Trophoblast cell (in vitro differentiated cells and primary cell): ENCODE results near the gene BEND6.

Experiments used
- DNase-seq, 2 donors: peaks; one replicate each; pipeline ENCODE4 v3.0.0-alpha.2; 2016
- H2AFZ ChIP-seq: 2 replicates; pipeline ENCODE4 v1.6.1; 2013; ENCODE audit warnings: low read length, moderate library complexity, mild to moderate bottlenecking; ENCODE audit not compliant: insufficient read depth, poor library complexity
- H2AK5ac ChIP-seq: 2 replicates; pipeline ENCODE4 v1.6.1; 2013; ENCODE audit warnings: mild to moderate bottlenecking, low read length
- H2BK120ac ChIP-seq: 2 replicates; pipeline ENCODE4 v1.6.1; 2013; ENCODE audit warnings: low read length, mild to moderate bottlenecking, moderate library complexity; ENCODE audit not compliant: insufficient read depth, poor library complexity
- H2BK12ac ChIP-seq: 2 replicates; pipeline ENCODE4 v1.6.1; 2013; ENCODE audit warnings: mild to moderate bottlenecking, low read length, moderate library complexity
- H2BK5ac ChIP-seq: 2 replicates; pipeline ENCODE4 v1.6.1; 2013; ENCODE audit warnings: low read length, low read depth, moderate library complexity, mild to moderate bottlenecking; ENCODE audit not compliant: poor library complexity
- H3K14ac ChIP-seq: 2 replicates; pipeline ENCODE4 v1.6.1; 2013; ENCODE audit warnings: mild to moderate bottlenecking, low read length
- H3K18ac ChIP-seq: 2 replicates; pipeline ENCODE4 v1.6.1; 2013; ENCODE audit warnings: mild to moderate bottlenecking, low read length
- H3K23ac ChIP-seq: 2 replicates; pipeline ENCODE4 v1.6.1; 2013; ENCODE audit warnings: low read length
- H3K27ac ChIP-seq: 2 replicates; pipeline ENCODE4 v1.5.1; 2013; ENCODE audit warnings: low read depth, mild to moderate bottlenecking, inconsistent platforms, low read length, moderate library complexity
- H3K27me3 ChIP-seq: 2 replicates; pipeline ENCODE4 v1.6.1; 2013; ENCODE audit warnings: inconsistent platforms, mild to moderate bottlenecking, low read length, moderate library complexity; ENCODE audit not compliant: insufficient read depth
- H3K36me3 ChIP-seq, 2 experiments: 1 replicate in 1 of 2; 2 replicates in 1 of 2; pipeline ENCODE4 v1.6.1; 2013; ENCODE audit warnings: low read length in 2 of 2, mild to moderate bottlenecking in 2 of 2, moderate library complexity in 1 of 2; ENCODE audit not compliant: insufficient read depth in 2 of 2, control insufficient read depth in 1 of 2
- H3K4ac ChIP-seq: 2 replicates; pipeline ENCODE4 v1.6.1; 2013; ENCODE audit warnings: low read depth, mild to moderate bottlenecking, low read length, moderate library complexity
- H3K4me1 ChIP-seq, 2 experiments: 1 replicate in 1 of 2; 2 replicates in 1 of 2; pipeline ENCODE4 v1.6.1; 2013; ENCODE audit warnings: low read length in 2 of 2, mild to moderate bottlenecking in 2 of 2, moderate library complexity in 1 of 2; ENCODE audit not compliant: insufficient read depth in 2 of 2, control insufficient read depth in 1 of 2
- H3K4me2 ChIP-seq: 2 replicates; pipeline ENCODE4 v1.6.1; 2013; ENCODE audit warnings: inconsistent platforms, mild to moderate bottlenecking, low read length, moderate library complexity
- H3K4me3 ChIP-seq: 2 replicates; pipeline ENCODE4 v1.5.1; 2013; ENCODE audit warnings: mild to moderate bottlenecking, low read depth, low read length, inconsistent platforms
- H3K79me1 ChIP-seq: one replicate; pipeline ENCODE4 v1.6.1; 2013; ENCODE audit warnings: low read length
- H3K79me2 ChIP-seq: 2 replicates; pipeline ENCODE4 v1.6.1; 2013; ENCODE audit warnings: low read length, mild to moderate bottlenecking; ENCODE audit not compliant: control insufficient read depth, insufficient read depth, poor library complexity
- H3K9ac ChIP-seq: 2 replicates; pipeline ENCODE4 v1.6.1; 2013; ENCODE audit warnings: mild to moderate bottlenecking, low read length
- H3K9me3 ChIP-seq: 2 replicates; pipeline ENCODE4 v1.6.1; 2013; ENCODE audit warnings: low read depth, mild to moderate bottlenecking, control low read depth, inconsistent platforms, low read length; ENCODE audit not compliant: insufficient read depth
- H4K12ac ChIP-seq: 2 replicates; pipeline ENCODE4 v1.6.1; 2013; ENCODE audit warnings: low read depth, mild to moderate bottlenecking, low read length, moderate library complexity
- H4K8ac ChIP-seq: 2 replicates; pipeline ENCODE4 v1.6.1; 2013; ENCODE audit warnings: low read depth, mild to moderate bottlenecking, low read length, moderate library complexity
- H4K91ac ChIP-seq: one replicate; pipeline ENCODE4 v1.6.1; 2013; ENCODE audit warnings: low read depth, mild to moderate bottlenecking, low read length, moderate library complexity
- WGBS: extraction: QIAGEN DNeasy Blood & Tissue Kit; methylation state at CpG from one replicate; pipeline ENCODE4 v1.1.7; 2013; ENCODE audit warnings: missing lambda C conversion rate; ENCODE audit not compliant: insufficient read length, insufficient coverage; ENCODE audit errors: extremely low coverage; 5-methylcytosine and 5-hydroxymethylcytosine counted together

Gene BEND6

GRCh38 chr6:56911847-56912246 is 43.1 kb upstream of the BEND6 start:
- H3K4ac ChIP-seq, result no peak overlapping the region

GRCh38 chr6:56913285-56914074 is 41.4 kb upstream of the BEND6 start:
- H3K4me3 ChIP-seq, result no peak overlapping the region
- H3K27me3 ChIP-seq, result no peaks in the 10 kb centered on the region
- H3K18ac ChIP-seq, result no peak overlapping the region
- H3K23ac ChIP-seq, result no peak overlapping the region
- no peaks in the 10 kb centered on the region for H3K36me3 ChIP-seq
- peaks cover 19% of the 10 kb centered on the region for H3K79me1 ChIP-seq
- no peak overlapping the region for H4K91ac ChIP-seq
- H4K12ac ChIP-seq, result no peak overlapping the region
- H3K4me1 ChIP-seq, result peaks cover 8 to 21% of the 10 kb centered on the region in 2 experiments
- H3K14ac ChIP-seq, result no peak overlapping the region
- WGBS, result no CpG with 5 or more reads among the region's 3 CpGs
- H2BK12ac ChIP-seq, result no peak overlapping the region
- no peak overlapping the region for H3K9ac ChIP-seq
- DNase-seq, result no peak
- H3K27ac ChIP-seq, result no peak overlapping the region
- H3K4me2 ChIP-seq, result no peak overlapping the region
- no peak overlapping the region for H4K8ac ChIP-seq
- H3K79me2 ChIP-seq, result no peaks in the 10 kb centered on the region
- H2BK5ac ChIP-seq, result no peak overlapping the region
- H3K9me3 ChIP-seq, result no peaks in the 10 kb centered on the region
- no peak overlapping the region for H2AK5ac ChIP-seq
- no peak overlapping the region for H3K4ac ChIP-seq
- H2BK120ac ChIP-seq, result no peak overlapping the region
- H2AFZ ChIP-seq, result no peak overlapping the region

More at GRCh38 chr6:56911847-56912246, 43.1 kb upstream of the BEND6 start:
- H2BK12ac ChIP-seq, result no peak overlapping the region
- H3K36me3 ChIP-seq, result no peaks in the 10 kb centered on the region
- H3K4me1 ChIP-seq, result peaks cover 10 to 20% of the 10 kb centered on the region in 2 experiments
- H3K79me1 ChIP-seq, result peaks cover 19% of the 10 kb centered on the region
- WGBS, result no CpG with 5 or more reads among the region's 1 CpG
- H3K79me2 ChIP-seq, result no peaks in the 10 kb centered on the region
- H4K8ac ChIP-seq, result no peak overlapping the region
- no peak overlapping the region for H3K4me2 ChIP-seq
- no peak overlapping the region for H3K9ac ChIP-seq
- no peak overlapping the region for H3K18ac ChIP-seq
- no peak overlapping the region for H2AFZ ChIP-seq
- no peak overlapping the region for H4K12ac ChIP-seq
- H3K27me3 ChIP-seq, result no peaks in the 10 kb centered on the region
- no peak overlapping the region for H2BK120ac ChIP-seq
- H3K9me3 ChIP-seq, result no peaks in the 10 kb centered on the region
- no peak overlapping the region for H3K23ac ChIP-seq
- no peak overlapping the region for H3K14ac ChIP-seq
- H4K91ac ChIP-seq, result no peak overlapping the region
- peak overlapping the region; percentile 81 for H3K27ac ChIP-seq
- no peak overlapping the region for H3K4me3 ChIP-seq
- H2AK5ac ChIP-seq, result no peak overlapping the region
- peak in 1 of 2 donors; percentile 64 for DNase-seq
- H2BK5ac ChIP-seq, result peak overlapping the region; percentile 52

- Histone ChIP-seq H2BK12ac (no peak overlapping the region), H2BK120ac (no peak overlapping the region), H4K12ac (no peak overlapping the region), H3K4me1 (peaks cover 5 to 16% of the 10 kb centered on the region in 2 experiments), H3K79me1 (peaks cover 14% of the 10 kb centered on the region), H3K4ac (no peak overlapping the region), H3K9me3 (no peaks in the 10 kb centered on the region), H3K27me3 (no peaks in the 10 kb centered on the region), H3K79me2 (no peaks in the 10 kb centered on the region), H3K4me3 (no peak overlapping the region), H2AK5ac (no peak overlapping the region), H3K9ac (no peak overlapping the region), H4K91ac (no peak overlapping the region), H3K27ac (no peak overlapping the region), H3K18ac (no peak overlapping the region), H2AFZ (no peak overlapping the region), H4K8ac (no peak overlapping the region), H3K23ac (no peak overlapping the region), H3K14ac (no peak overlapping the region), H3K36me3 (no peaks in the 10 kb centered on the region), H3K4me2 (no peak overlapping the region), H2BK5ac (no peak overlapping the region)
- no CpG with 5 or more reads among the region's 8 CpGs for WGBS
- DNase-seq, result peak; percentile 16 to 43
Observed at GRCh38 chr6:56914798-56915658, 39.9 kb upstream of the BEND6 start.

- Histone ChIP-seq H2BK12ac (peak overlapping the region; percentile 50), H3K79me2 (no peaks in the 10 kb centered on the region), H3K27ac (no peak overlapping the region), H2AFZ (no peak overlapping the region), H3K9me3 (no peaks in the 10 kb centered on the region), H3K27me3 (no peaks in the 10 kb centered on the region), H3K4me3 (no peak overlapping the region), H3K79me1 (peaks cover 13% of the 10 kb centered on the region), H3K36me3 (no peaks in the 10 kb centered on the region), H2BK5ac (no peak overlapping the region), H3K4me1 (peaks cover 5 to 16% of the 10 kb centered on the region in 2 experiments), H2AK5ac (no peak overlapping the region), H2BK120ac (no peak overlapping the region), H4K12ac (no peak overlapping the region), H3K14ac (no peak overlapping the region), H3K18ac (peak overlapping the region; percentile 72), H4K91ac (no peak overlapping the region), H3K4ac (no peak overlapping the region), H3K23ac (no peak overlapping the region), H4K8ac (no peak overlapping the region), H3K9ac (no peak overlapping the region), H3K4me2 (no peak overlapping the region)
- no CpG with 5 or more reads among the region's 4 CpGs for WGBS
- DNase-seq, result no peak
Observed at GRCh38 chr6:56915832-56916231, 39.1 kb upstream of the BEND6 start.
